HG02763 (cell line): ENCODE results near the gene PPP2R1B.
"Not testable (repeated sequence)": the region's sequence is repeated elsewhere in the genome, so short reads cannot be mapped to it uniquely, and the experiment has no call there.

ENCODE experiments used
- ATAC-seq: cut with Tn5 transposase; IDR thresholded peaks from one replicate; pipeline ENCODE4 v1.9.1; 2021; ENCODE audit warnings: mild to moderate bottlenecking, moderate library complexity; ENCODE audit not compliant: unreplicated experiment

Gene PPP2R1B

DNA sequence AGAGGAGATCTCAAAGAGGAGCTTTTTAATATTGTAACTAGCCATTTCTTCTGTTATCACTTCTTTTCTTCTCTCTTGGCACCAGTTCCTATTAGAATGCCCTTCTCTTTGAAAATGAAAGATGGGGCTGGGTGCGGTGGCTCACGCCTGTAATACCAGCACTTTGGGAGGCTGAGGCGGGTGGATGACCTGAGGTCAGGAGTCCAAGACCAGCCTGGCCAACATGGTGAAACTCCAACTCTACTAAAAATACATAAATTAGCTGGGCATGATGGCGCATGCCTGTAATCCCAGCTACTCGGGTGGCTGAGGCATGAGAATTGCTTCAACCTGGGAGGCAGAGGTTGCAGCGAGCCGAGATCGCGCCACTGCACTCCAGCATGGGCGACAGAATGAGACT is 18.1 kb upstream of the PPP2R1B start:
- not testable (repeated sequence) for ATAC-seq

DNA sequence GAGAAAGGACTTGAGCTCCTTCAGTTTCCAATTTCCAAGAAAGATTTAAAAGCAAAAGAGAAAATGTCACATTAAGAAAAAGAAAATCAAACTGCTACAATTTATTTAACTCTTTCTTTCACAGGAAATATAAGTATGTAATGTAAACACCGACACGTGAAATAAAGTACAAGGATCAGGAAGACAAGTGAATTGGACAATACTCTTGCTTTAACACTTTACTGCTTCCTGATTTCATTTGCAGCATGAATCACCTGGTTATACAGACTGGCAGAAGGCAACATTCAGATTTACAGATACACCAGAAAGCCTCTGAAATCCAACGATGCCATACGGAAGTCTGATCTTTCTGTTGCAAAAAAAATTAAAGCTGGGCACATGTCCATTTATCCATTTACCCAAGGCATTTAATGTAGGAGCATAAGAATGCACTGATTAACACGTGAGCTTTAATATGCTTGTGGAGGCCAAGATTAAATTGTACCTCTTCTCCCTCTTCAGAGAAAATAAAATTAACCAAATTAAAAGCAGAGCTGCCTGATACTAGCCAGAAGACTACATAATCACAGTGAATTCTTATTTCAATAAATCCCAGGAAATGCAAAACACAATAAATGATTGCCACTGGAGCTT is 16.0 kb upstream of the PPP2R1B start:
- no peak for ATAC-seq

GRCh38 chr11:111779118-111779517 is 12.9 kb upstream of the PPP2R1B start:
- ATAC-seq = no peak

DNA sequence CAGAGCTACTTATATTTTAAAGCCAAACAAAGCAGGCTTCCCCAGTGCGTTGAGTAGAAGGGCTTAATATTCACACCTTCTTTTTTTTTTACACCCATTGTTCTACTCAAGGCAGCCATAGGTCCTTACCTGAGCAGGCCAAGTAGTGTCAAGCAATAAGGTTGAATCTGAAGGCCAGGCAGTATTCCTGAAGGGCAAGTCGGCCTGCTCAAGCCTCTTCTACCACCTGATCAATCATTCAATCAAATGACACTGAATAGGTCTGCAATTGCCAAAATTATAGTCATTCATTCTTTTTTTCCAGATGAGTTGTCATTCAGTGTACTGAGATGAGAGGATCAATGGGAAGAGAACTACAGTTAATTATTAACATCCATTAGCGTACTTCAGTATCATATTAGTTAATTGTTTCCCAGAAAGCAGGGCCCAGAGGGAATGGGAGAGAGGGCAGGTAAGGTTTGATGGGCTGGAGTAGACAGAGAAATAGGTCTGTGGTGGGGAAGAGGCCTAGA is 11.9 kb upstream of the PPP2R1B start:
- no peak for ATAC-seq

DNA sequence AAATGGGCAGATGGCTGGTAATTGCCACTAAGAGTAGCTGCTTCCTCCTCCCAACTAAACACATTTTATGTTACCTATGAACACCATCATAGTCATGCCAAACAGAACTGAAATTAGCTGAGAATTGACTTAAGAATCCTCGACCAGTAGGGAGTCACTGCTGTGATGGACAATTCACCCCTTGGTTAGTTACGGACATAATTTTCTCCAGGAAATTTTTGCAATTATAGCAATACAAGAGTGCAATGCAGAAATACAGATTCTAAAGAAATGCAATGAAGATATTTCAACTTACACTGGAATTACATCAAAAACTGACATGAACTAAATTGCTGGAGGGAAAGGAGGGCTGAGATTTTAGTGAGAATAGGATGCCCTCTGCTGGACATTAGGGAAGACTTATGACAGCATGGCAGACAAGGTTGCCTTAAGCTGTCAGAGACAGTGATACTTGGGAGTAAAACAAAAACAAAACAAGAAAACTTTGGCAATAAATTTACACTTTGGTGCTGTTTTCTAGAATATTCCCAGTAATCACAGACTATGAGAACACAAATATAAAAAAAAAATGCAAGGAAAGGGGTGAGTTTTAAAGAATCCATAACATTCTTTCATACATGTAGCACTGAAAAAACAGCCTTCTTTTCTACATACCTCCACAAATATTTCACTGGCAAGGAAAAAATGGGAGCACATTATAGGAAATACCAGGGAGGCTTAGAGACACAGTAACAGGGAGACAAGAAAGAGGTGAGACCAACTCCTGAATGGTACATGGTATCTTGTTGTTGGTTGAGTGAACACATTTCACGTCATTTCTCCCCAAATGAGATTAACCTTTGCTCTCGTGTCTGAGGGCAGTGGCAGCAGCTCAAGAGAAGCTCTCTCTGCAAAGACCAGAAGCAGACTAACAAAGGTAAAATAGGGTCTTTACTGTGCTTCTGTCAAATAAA is 11.2 kb upstream of the PPP2R1B start:
- ATAC-seq = no peak

DNA sequence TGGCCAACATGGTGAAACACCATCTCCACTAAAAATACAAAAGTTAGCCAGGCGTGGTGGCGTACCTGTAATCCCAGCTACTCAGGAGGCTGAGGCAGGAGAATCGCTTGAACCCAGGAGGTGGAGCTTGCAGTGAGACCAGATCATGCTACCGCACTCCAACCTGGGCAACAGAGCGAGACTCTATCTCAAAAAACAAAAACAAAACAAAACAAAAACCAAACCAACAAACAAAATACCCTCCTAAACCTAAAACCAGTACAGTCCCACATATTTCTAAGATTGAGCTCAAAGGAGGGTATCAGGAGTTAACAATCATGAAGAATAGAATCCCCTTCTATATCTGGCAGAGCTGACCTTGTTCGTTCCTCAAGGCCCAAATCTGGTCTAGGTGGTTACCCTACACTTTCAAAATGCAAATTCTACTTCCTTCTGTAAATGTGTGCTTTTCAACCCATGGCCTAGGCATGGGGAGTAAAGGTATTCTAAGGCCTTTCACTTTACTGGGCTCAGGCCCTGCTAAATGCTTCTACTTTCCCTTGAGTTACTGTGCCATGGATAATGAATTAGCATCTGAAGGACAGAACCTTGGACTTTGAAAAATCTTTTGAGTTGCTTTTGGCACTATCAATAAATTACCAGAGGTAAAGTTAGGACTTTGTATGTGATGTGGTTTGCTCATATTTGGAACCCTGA is 10.4 kb upstream of the PPP2R1B start:
- peak; percentile 96 for ATAC-seq

- ATAC-seq = no peak
Measured at GRCh38 chr11:111774955-111775710, 8.9 kb upstream of the PPP2R1B start.

DNA sequence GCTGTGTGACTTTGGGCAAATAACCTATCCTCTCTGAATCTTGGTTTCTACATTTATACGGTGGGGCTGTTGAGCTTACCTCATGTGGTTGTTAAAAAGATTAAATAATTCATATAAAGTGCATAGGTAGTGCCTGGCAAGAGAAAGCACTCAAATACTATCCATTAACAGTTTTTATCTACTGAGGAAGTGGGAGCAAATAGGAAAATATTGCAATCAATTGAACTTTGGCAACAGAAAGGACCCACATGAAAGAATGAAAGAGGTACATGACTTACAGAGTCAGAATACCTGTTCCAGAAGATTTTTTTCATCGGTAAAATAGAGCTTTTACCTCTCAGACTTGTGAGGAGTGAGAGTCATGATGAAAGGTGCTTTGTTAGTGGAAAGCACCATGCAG is 6.3 kb upstream of the PPP2R1B start:
- no peak for ATAC-seq

DNA sequence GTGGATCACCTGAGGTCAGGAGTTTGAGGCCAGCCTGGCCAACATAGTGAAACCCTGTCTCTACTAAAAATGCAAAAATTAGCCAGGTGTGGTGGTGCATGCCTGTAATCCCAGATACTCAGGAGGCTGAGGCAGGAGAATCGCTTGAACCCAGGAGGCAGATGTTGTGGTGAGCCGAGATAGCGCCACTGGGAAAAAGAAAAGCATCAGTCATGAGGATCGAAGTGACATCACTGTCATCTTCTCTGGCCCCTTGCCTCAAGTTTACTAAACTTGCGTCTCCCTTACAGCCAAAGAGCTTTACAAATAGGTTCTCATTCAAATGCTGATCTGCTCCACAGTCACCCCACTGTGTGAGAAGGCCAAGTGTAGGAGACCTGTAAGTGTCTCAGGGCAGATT is 5.0 kb upstream of the PPP2R1B start:
- not testable (repeated sequence) for ATAC-seq

DNA sequence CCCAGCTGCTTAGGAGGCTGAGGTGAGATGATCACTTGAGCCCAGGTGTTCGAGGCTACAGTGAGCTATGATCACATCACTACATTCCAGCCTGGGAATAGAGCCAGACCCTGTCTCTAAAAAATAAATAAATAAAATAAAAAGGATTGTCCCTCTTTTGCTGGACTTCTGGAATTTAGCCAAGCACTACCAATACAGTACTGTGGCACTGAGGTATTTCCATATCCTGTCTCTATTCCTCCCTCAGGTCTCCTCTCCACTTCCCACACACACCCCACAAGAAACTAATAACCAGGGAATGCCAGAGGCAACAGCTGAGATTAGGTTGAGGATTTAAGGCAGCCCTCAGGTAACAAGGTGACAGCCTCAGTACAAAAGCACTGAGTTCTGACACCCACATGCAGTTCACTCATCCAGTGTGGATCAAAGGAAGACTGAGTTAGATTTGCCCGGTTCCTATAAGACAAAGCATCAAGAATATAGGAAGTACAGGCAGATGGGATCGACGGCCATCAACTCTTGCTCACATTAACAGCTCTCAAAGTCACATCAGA is 4.5 kb upstream of the PPP2R1B start:
- ATAC-seq = no peak

- no peak for ATAC-seq
Measured at GRCh38 chr11:111766834-111767142, 599 bp upstream of the PPP2R1B start.

DNA sequence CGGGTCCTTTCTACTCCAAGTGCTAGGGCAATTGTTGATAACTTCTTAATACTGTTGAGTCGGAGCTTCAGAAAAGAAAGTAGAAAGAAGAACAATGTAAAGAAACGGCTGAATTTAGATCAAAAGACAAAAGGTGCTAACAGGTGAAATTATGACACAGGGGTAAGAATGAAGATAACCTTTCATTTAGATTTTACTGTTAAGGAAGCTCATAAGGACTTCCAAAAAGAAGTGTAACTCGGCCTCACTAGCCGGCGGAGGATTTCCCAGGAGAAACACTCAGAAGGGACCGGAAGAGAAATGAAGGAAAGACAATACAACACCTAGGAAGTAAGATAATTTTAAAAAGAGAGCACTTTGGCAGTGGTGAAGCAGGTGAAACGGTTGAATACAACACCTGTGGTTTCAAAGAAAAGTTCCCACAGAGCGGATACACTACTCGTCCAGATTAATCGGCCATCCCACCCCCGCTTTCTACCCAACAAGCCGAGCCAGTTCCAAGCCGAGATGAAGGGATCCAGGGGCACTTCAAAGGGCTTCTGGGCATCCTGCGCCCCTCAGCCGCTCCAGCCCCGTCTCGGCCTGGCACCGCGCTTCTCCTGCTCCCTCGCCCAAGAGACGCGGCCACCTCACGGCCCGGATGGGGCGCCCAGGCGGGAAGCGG is 737 bp downstream of the PPP2R1B start:
- peak; percentile 45 for ATAC-seq

DNA sequence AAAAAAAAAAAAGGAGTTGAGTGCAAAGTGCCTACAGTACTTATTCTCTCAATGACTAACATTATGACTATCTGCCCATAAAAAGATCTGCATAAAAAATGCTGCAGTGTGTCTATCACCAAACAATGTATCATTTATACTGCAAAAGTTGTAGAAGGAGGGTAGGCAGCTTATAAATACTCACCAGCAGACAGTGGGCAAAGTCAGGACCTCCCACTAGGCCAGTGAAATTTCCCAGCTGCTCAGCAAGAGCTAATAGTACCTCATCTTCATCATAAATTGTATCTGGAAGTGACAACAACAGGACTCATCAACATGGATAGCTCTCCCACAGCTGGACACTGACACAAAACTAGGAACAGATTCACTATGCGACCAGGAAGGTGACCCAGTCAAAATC is 1.6 kb downstream of the PPP2R1B start:
- no peak for ATAC-seq

GRCh38 chr11:111762981-111763643 is 3.1 kb downstream of the PPP2R1B start:
- no peak for ATAC-seq

DNA sequence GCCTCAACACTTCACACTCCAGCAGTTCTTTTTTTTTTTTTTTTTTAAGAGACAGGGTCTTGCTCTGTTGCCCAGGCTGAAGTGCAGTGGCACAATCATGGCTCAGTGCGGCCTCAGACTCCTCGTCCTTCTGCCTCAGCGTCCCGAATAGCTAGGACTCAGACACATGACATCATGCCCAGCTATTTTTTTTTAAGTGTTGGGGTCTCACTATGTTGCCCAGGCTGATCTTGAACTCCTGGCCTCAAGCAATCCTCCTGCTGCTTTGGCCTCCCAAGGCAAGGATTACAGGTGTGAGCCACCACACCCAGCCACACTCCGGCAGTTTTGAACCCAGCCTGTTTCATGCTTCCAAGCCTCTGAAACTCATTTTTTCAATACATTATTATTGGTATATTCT is 3.7 kb downstream of the PPP2R1B start:
- no peak for ATAC-seq

- ATAC-seq = no peak
Measured at GRCh38 chr11:111761036-111761435, 5.2 kb downstream of the PPP2R1B start.

GRCh38 chr11:111759778-111760407 is 6.3 kb downstream of the PPP2R1B start:
- ATAC-seq = no peak

DNA sequence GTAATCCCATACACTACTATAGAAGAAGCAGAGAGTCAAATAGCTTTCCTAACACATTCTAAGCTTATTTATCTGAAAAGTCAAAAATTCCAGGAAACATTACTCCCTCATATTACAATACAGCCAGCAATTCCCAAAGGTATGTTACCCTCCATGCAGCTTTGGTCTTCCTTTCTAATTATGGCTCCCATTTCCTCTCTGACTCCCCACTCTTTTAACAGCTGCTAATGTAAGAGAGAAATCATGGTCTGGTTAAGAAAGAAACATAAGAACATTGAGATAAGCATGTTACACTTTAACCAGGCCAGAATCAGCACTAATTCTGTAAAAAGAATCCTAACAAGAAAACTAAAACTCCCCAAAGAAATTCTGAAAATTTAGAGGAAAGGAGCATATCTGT is 6.8 kb downstream of the PPP2R1B start:
- no peak for ATAC-seq

DNA sequence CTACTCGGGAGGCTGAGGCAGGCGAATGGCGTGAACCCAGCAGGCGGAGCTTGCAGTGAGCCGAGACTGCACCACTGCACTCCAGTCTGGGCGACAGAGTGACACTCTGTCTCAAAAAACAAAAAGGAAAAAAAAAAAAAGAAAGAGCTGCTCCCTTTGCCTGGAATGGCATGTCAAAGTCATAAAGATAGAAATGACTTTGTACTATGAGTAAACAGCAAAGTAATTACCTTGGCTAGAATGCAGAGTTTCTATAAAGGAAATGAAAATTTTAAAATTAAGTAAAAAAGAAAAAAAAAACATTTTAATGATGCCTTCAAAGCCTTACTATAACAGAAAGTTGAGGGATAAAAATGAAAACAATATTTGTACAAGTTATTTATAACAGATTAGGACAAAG is 10.1 kb downstream of the PPP2R1B start:
- no peak for ATAC-seq
